Left lung (tissue), 10 donors: ENCODE data around the gene MAP1B. TPM values are rescaled to one million over a fixed set of nuclear protein-coding genes. Genes with fewer than 3 reads are reported as not detected.

Source experiments
- ATAC-seq: fragments of 200-7000 bp; cut with Tn5 transposase; one replicate; pipeline ENCODE4 v1.9.1; 2020; ENCODE audit warnings: moderate library complexity
- DNase-seq, 4 donors: peaks; one replicate each; pipeline ENCODE4 v3.0.0-alpha.2; 2013 to 2020
- H3K27ac ChIP-seq, 2 donors: fragments of 200-600 bp; sonication (generic) in 1 of 2; one replicate each; pipeline versions ENCODE4 v1.5.0 to v1.8.0; 2020 to 2021
- H3K27me3 ChIP-seq, 2 donors: fragments of 200-600 bp; sonication (generic) in 1 of 2; one replicate each; pipeline versions ENCODE4 v1.5.0 to v1.8.0; 2020 to 2021
- H3K36me3 ChIP-seq, 2 donors: fragments of 200-600 bp; sonication (generic) in 1 of 2; one replicate each; pipeline versions ENCODE4 v1.5.0 to v1.8.0; 2020 to 2021
- H3K4me1 ChIP-seq, 2 donors: fragments of 200-600 bp; one replicate each; pipeline ENCODE4 v1.8.0; 2021
- H3K4me3 ChIP-seq, 2 donors: fragments of 200-600 bp; sonication (generic) in 1 of 2; one replicate each; pipeline versions ENCODE4 v1.5.0 to v1.8.0; 2020 to 2021; ENCODE audit warnings: mild to moderate bottlenecking in 1 of 2
- H3K9me3 ChIP-seq, 2 donors: fragments of 200-600 bp; sonication (generic) in 1 of 2; one replicate each; pipeline versions ENCODE4 v1.5.0 to v1.8.0; 2020 to 2021
- CTCF ChIP-seq, 2 donors: fragments of 200-600 bp; sonication (generic) in 1 of 2; IDR thresholded peaks; one replicate each; pipeline versions ENCODE4 v1.5.0 to v1.8.0; 2021; ENCODE audit warnings: antibody characterized with exemption in 2 of 2
- intact Hi-C, 2 donors: fragments of 100-400 bp; cut with DNase I; formaldehyde crosslinking; loops; one replicate each; pipeline versions ENCODE4 v1.11.2 to v1.14.2; 2022
- polyA plus RNA-seq, 6 donors: library from polyadenylated mRNA; unstranded; fragments of 120-200 nt; gene quantifications; one replicate each; pipeline ENCODE4 v1.2.1, GENCODE V29; 2013; ENCODE audit not compliant: insufficient read length in 6 of 6
- total RNA-seq, 2 donors: library from RNA; stranded (reverse); fragmentation: NEBNext Ultra II Directional; extraction: Animal tissue kit (Norgen Biotek cat#: 25700); gene quantifications; one replicate each; pipeline ENCODE4 v1.2.1, GENCODE V29; 2021
- donor health status: DM: no; HTN: yes; CAD: no.
- donor health status: DM: no; HTN: no; CAD: no.

Gene MAP1B
- total and polyA plus RNA-seq, 8 donors, result 14.6 to 62.6 (median 23.3) TPM

GRCh38 chr5:72171667-72172066 lies 64.4 kb downstream of the MAP1B start:
- Histone ChIP-seq H3K4me3 (no peak overlapping the region), H3K27ac (no peak overlapping the region), H3K27me3 (no peaks in the 10 kb centered on the region), H3K36me3 (no peaks in the 10 kb centered on the region), H3K4me1 (peaks cover 0 to 4% of the 10 kb centered on the region in 2 donors), H3K9me3 (no peaks in the 10 kb centered on the region)
- no peak for ATAC-seq
- DNase-seq, result no peak
- intact Hi-C loops, result no loop called here
- no peak for TF ChIP-seq CTCF (IDR thresholded peaks at IDR 0.05)

GRCh38 chr5:72172786-72173185 lies 65.5 kb downstream of the MAP1B start:
- H3K9me3 ChIP-seq, result no peaks in the 10 kb centered on the region

GRCh38 chr5:72177538-72177937 lies 70.3 kb downstream of the MAP1B start:
- ATAC-seq, result no peak
- peaks cover 0 to 2% of the 10 kb centered on the region in 2 donors for H3K4me1 ChIP-seq
- H3K27me3 ChIP-seq, result peaks cover 0 to 13% of the 10 kb centered on the region in 2 donors
- H3K36me3 ChIP-seq, result no peaks in the 10 kb centered on the region
- H3K27ac ChIP-seq, result no peak overlapping the region
- no peaks in the 10 kb centered on the region for H3K9me3 ChIP-seq
- DNase-seq, result no peak
- H3K4me3 ChIP-seq, result no peak overlapping the region
- intact Hi-C loops, result no loop called here
- TF ChIP-seq CTCF (IDR thresholded peaks at IDR 0.05), result no peak

More at GRCh38 chr5:72172786-72173185, 65.5 kb downstream of the MAP1B start:
- H3K36me3 ChIP-seq, result no peaks in the 10 kb centered on the region
- DNase-seq, result no peak
- intact Hi-C loops, result no loop called here
- H3K4me3 ChIP-seq, result no peak overlapping the region
- no peaks in the 10 kb centered on the region for H3K27me3 ChIP-seq
- no peak for ATAC-seq
- TF ChIP-seq CTCF (IDR thresholded peaks at IDR 0.05), result no peak
- H3K4me1 ChIP-seq, result peaks cover 0 to 4% of the 10 kb centered on the region in 2 donors
- H3K27ac ChIP-seq, result no peak overlapping the region

- Histone ChIP-seq H3K4me3 (no peak overlapping the region), H3K27ac (no peak overlapping the region), H3K4me1 (peaks cover 0 to 2% of the 10 kb centered on the region in 2 donors), H3K36me3 (no peaks in the 10 kb centered on the region), H3K9me3 (no peaks in the 10 kb centered on the region), H3K27me3 (peaks cover 0 to 21% of the 10 kb centered on the region in 2 donors)
- ATAC-seq (peak; percentile 71), DNase-seq (peak in 1 of 4 donors; percentile 51)
- TF ChIP-seq CTCF (IDR thresholded peaks at IDR 0.05), result no peak
- intact Hi-C loops, result no loop called here
Measured at GRCh38 chr5:72179028-72179815, 71.9 kb downstream of the MAP1B start.

- Histone ChIP-seq H3K4me3 (no peak overlapping the region), H3K36me3 (no peaks in the 10 kb centered on the region), H3K27ac (no peak overlapping the region), H3K9me3 (no peaks in the 10 kb centered on the region), H3K4me1 (peaks cover 0 to 2% of the 10 kb centered on the region in 2 donors), H3K27me3 (peaks cover 0 to 21% of the 10 kb centered on the region in 2 donors)
- DNase-seq (no peak), ATAC-seq (no peak)
- intact Hi-C loops, result no loop called here
- TF ChIP-seq CTCF (IDR thresholded peaks at IDR 0.05), result no peak
Measured at GRCh38 chr5:72179816-72180440, 72.7 kb downstream of the MAP1B start.
